Muscle of arm (tissue), 12 donors: ENCODE measurements around the gene PDCL2. TPM values are rescaled to one million over a fixed set of nuclear protein-coding genes. Genes with fewer than 3 reads are reported as not detected.

Experiments used
- DNase-seq: peaks from one replicate; pipeline ENCODE4 v3.0.0-alpha.2; 2013
- polyA plus RNA-seq, 12 donors: library from polyadenylated mRNA; unstranded; fragments of 120-200 nt; gene quantifications; one replicate each; pipeline ENCODE4 v1.2.1, GENCODE V29; 2013; ENCODE audit not compliant: insufficient read length in 12 of 12

The PDCL2 gene
- polyA plus RNA-seq, 12 donors, result not detected

DNA sequence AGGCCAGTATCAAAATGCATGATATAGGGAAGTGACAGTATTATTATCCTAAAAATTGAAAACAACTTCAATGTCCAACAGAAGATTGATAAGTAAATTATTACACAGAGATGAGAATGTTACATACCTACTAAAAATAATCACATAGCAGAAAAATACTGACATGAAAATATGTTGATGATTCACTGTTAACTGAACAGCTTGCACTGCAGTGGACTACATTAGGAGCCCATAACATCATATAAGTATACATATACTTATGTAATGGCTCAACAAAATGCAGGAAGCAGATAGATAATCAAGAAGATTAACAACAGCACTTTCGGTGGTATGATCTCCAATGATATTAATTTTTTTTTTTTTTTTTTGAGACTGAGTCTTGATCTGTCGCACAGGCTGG, 52.4 kb downstream of the PDCL2 start:
- no peak for DNase-seq

DNA sequence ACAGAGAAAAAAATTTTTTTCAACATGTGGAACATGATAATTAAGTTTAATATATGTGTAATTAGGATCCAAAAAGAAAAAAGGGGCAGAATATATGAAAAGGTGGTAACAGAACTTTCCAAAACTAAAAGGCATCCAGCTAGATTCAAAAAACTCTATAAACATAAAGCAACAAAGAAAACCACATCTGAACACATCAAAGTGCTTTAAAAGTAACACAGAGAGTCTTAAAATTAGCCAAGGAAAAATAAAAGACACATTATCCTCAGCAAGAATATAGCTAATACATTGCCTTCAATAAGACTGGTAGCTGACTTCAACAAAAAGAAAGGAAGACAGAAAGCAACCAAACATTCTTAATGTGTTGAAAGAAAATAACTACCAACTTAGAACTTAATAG, 53.5 kb downstream of the PDCL2 start:
- DNase-seq, result no peak

DNA sequence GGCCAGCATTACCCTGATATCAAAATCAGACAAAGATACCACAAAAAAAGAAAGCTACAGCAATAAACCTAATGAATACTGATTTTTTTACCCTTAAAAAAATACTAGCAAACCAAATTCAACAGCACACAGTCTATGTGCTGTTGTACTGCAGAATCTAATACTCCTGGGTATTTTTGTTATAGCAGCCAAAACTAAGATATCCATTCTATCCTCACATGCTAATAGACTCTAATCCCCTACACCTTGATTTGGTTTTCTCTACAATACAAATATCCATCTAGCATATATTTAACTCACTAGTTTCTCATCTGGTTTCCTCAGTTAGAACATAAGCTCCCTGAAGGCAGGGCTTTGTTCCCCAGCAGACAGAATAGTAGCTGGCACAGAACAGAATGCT, 57.7 kb downstream of the PDCL2 start:
- DNase-seq, result no peak

DNA sequence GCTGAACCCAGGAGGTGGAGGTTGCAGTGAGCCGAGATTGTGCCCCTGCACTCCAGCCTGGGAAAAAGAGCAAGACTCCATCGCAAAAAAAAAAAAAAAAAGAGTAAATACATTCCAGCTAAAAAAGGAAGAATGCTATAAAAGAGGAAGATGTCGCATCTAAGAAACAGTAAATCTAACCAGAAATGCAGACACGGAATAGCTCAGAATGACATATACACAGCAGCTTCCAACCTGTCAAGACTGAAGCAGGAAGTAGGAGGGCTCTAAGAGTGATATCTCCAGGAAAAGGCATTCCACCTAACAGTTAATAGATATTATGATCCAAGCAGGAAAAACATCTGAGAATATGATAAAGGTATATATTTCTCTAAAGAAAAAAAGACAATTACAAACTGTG, 61.4 kb downstream of the PDCL2 start:
- DNase-seq, result no peak

DNA sequence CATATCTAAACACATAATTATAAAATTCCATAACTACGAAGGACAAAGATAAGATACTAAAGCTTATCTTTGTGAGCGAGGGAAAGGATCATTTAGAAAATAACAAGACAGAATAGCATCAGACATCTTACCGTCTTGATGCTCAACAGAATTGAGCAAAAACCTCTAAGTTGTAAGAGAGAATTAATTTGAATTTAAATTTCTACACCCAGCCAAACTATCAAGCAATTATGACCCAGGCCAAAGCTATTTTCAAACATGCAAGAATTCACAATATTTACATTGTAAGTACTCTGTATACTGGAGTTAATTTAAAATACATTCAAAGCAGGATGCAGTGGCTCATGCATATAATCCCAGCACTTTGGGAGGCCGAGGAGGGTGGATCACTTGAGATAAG, 61.9 kb downstream of the PDCL2 start:
- DNase-seq, result no peak

DNA sequence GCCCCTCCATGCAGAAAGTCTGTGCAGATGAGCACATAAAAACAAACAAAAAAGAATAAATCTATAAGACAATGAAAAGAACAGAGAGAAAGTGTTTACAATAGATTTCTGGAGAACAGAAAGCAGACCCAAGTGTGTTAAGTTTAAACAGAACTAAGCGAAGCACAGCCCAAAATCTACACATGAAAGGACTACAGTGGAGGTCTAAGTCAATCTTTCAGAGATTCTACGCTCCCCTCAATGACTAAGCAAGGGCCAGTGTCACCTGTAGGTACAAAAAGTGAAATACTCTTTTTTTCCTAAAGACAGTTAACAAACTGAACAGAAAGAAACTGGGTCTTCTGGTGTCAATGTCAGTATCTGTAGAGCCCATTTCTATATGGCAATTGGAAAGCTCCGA, 63.6 kb downstream of the PDCL2 start:
- DNase-seq, result no peak

DNA sequence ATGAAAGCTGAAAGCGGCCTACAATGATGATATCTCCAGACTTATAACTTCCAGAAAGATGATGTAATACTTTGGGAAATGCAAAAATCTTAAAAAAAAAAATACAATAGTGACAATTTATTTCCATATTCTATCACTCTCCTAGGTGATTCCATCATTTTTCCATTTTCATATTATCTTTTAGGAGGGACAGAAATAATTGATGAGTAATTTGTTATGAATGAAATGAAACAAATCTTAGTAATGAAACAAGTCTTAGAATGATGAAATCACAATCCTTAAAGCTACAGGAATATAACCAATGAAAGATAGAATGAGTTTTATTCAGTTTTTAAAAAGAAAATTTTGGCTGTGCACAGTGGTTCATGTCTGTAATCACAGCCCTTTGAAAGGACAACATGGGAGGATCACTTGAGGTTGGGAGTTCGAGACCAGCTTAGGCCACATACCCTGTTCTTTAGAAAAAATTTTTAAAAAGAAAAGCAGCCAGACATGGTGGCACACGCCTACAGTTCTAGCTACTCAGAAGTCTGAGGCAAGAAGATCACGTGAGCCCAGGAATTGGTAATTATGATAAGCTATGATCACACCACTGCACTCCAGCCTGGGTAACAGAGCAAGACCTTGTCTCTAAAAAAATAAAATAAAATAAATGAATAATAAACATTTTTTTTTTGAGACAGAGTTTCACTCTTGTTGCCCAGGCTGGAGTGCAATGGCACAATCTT, 67.0 kb downstream of the PDCL2 start:
- no peak for DNase-seq

DNA sequence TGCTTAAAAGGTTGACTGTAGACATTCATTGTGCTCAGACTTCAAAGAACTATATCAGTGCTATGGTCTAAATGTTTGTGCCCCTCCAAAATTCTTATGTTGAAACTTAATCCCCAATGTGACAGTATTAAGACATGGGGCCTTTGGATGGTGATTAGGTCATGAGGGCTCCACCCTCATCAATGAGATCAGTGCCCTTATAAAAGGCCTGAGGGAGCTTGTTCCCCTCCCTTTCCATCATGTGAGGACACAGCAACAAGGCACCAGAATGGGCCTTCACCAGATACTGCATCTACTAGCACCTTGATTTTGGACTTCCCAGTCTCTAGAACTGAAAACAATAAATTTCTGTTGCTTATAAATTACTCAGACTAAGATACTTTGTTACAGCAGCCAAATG, 73.6 kb downstream of the PDCL2 start:
- no peak for DNase-seq

DNA sequence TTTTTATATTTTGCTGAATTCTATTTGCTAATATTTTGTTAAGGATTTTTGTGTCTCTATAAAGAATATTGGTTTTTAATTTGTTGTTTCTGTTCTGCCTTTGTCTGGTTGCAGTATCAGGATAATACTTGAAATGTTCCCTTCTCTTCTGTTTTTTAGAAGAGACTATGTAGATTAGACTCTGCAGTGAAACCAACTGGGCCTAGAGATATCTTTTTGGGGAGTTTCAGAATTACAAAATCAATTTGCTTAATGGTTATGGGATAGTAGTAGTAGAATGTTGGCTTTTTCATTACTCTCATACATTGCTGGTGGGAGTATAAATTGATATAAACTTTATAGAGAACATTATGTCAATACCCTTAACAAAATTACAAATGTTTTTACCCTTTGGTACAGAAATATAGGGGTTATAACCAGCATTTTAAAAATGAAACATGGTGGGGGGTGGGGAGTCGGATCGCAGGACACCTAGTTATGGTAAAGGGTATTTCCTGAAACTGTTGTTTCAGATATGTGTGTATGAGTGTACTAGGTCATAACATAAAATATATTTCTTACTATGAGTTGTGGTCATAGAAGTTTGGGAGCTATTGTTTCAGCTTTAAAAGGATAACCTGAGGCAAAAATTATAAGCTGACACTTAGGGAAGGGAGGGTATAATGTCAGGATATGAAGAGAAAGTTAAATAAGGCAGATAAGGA, 74.4 kb downstream of the PDCL2 start:
- no peak for DNase-seq

DNA sequence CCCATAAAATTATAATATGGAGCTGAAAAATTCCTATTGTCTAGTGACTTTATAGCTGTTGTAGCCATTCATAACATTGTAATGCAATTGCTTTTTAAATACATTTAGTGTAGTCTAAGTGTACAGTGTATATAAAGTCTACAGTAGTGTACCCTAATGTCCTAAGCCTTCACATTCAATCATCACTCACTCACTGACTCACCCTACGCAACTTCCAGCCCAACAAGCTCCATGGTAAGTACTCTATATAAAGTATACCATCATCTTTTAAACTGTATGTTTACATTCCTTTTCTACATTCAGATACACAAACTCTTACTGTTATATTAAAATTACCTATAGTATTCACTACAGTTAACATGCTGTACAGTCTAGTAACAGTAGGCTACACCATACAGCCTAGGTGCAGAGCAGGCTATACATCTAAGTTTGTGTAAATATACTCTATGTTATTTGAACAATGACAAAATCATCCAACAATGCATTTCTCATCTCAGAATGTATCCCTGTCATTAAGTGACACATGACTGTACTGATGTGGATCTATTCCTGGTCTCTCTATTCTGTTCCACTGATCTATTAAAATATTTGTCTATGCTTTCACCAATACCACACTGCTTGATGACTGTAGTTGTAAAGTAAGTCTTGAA, 79.0 kb downstream of the PDCL2 start:
- no peak for DNase-seq

DNA sequence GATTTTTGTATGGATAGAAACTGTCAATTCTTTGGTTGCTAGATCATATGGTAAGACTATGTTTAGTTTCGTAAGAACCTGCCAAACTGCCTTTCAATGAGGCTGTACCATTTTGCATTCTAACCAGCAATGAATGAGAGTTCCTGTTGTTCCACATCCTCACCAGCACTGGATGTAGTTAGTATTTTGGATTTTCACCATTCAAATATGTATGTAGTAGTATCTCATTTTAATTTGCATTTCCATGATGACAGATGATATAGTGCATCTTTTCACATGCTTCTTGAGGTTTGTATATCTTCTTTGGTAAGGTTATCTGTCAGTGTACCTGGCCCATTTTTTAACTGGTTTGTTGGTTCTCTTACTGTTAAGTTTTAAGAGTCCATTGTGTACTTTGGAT, 80.0 kb downstream of the PDCL2 start:
- no peak for DNase-seq

DNA sequence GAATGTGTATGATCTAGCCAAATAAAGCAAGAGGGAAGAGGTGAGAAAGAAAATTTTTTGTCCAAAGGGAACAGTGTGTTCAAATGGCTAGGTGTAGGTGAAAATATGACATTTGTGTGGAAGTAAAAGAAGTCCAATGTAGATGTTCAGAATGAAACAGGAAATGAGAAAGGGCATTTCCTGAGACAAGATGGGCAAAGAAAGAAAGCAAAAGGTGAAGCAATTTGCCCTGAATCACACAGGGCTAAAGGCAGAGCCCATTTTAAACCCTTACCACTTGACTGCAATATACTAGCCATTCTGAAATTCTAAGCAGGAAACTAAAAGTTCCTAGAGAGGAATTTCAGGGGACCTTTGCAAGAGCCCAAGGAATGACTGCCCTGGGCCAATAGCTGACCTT, 81.4 kb downstream of the PDCL2 start:
- no peak for DNase-seq

DNA sequence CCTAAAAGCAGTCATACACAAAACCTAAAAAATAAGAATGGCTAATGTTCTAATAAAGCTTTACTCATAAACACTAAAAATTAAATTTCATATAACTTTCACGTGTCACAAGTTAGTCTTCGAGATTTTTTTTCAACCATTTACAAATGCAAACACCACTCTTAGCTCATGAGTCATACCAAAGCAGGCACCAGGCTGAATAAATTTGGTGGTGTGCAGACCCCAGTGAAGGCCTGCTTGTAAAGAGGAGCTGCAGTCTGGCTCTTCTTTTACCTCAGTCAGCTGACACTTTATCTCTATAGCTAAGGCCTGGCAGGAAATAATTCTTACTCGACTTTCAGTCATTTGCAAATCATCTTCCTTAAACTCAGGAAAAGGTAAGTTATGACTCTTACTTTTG, 82.8 kb downstream of the PDCL2 start:
- DNase-seq, result no peak

DNA sequence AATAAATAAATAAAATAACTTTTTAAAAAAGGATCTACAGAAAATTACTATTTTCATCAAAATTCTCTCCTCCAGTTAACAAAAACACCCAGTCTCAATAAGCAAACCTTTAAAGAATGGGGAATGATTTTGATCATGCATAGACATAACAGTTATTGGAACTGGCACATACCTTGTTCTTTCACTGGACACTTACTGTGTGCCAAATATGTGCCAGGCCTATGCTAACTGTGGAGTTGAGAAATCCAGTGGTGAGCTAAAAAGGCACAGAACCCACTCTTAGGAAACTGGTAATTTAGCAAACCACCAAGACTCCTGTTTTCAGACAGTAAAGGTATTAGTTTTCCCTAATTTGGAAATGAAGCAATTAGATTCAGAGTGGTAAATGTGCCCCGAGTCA, 84.4 kb downstream of the PDCL2 start:
- no peak for DNase-seq

Other genes with a start within 250 kb of the PDCL2 start
- gene SRD5A3, start 246.0 kb downstream of the PDCL2 start, polyA plus RNA-seq, result 10 to 100 TPM in 11 of 12 donors, not detected in 1; 10.1 to 25.2 (median 15.1) TPM
- gene TMEM165, start 196.3 kb downstream of the PDCL2 start, polyA plus RNA-seq, result 10 to 100 TPM in 11 of 12 donors, not detected in 1; 32.3 to 67.5 (median 51.2) TPM
- gene CLOCK, start 45.3 kb downstream of the PDCL2 start, polyA plus RNA-seq, result 10 to 100 TPM; 13.8 to 39.9 (median 18.1) TPM
- gene NMU, start 44.1 kb upstream of the PDCL2 start, polyA plus RNA-seq, result 1 to 10 TPM in 7 of 12 donors, under 1 TPM in 3, not detected in 2; 0.60 to 1.9 (median 1.4) TPM
- not detected for gene EXOC1L, start 227.5 kb upstream of the PDCL2 start, polyA plus RNA-seq